ENCODE results near the gene TNFSF9.
"Not testable (repeated sequence)": the region's sequence is repeated elsewhere in the genome, so short reads cannot be mapped to it uniquely, and the experiment has no call there.

TNFSF9 gene

GRCh38 chr19:6582515-6583484 lies 52.0 kb downstream of the TNFSF9 start:
- Histone ChIP-seq H3K9me3 (ENCODE audit: insufficient read depth, low read depth, low read length) (peaks cover 13% of the 10 kb centered on the region; the same call in 1 of the 2 replicates), H3K27me3 (ENCODE audit: insufficient read depth, low read length) (peaks cover 32% of the 10 kb centered on the region)
- not testable (repeated sequence) for H3K4me1 ChIP-seq (ENCODE audit: insufficient read depth, low read length); H3K4me3 ChIP-seq (ENCODE audit: low read length); H3K36me3 ChIP-seq (ENCODE audit: insufficient read depth, low read length); H3K27ac ChIP-seq (ENCODE audit: low read depth, low read length); H3K9ac ChIP-seq (ENCODE audit: low read depth, low read length)
- 77% methylated on average over 13 of the region's 16 CpGs for WGBS

All from HUES64 (cell line).